Activated naive CD4-positive, alpha-beta T cell treated with anti-CD3 and anti-CD28 coated beads, Interleukin-2, amount 50 U/mL, for 24 hours (primary cell): Measurements from ENCODE around the gene HPCAL1.

ENCODE experiments used
- H3K27ac Mint-ChIP-seq: one replicate; pipeline ENCODE4 v1.8.0; 2021; ENCODE audit warnings: mild to moderate bottlenecking, mixed read lengths
- H3K27me3 Mint-ChIP-seq: one replicate; pipeline ENCODE4 v1.8.0; 2021; ENCODE audit warnings: mixed read lengths
- H3K36me3 Mint-ChIP-seq: one replicate; pipeline ENCODE4 v1.8.0; 2021; ENCODE audit warnings: mixed read lengths
- H3K4me1 Mint-ChIP-seq: one replicate; pipeline ENCODE4 v1.8.0; 2021; ENCODE audit warnings: mixed read lengths
- H3K4me3 Mint-ChIP-seq: one replicate; pipeline ENCODE4 v1.8.0; 2021; ENCODE audit warnings: mild to moderate bottlenecking, mixed read lengths
- H3K9me3 Mint-ChIP-seq: one replicate; pipeline ENCODE4 v1.8.0; 2021; ENCODE audit warnings: mixed read lengths

Gene HPCAL1

GRCh38 chr2:10265329-10266132 is 37.2 kb upstream of the HPCAL1 start:
- Mint-ChIP-seq H3K36me3 (no peaks in the 10 kb centered on the region), H3K27me3 (no peaks in the 10 kb centered on the region)

GRCh38 chr2:10266133-10266620 is 36.5 kb upstream of the HPCAL1 start:
- Mint-ChIP-seq H3K27ac (peak overlapping the region; percentile 13), H3K4me3 (no peak overlapping the region), H3K36me3 (no peaks in the 10 kb centered on the region), H3K9me3 (no peaks in the 10 kb centered on the region), H3K27me3 (no peaks in the 10 kb centered on the region), H3K4me1 (peaks cover 6% of the 10 kb centered on the region)

More at GRCh38 chr2:10265329-10266132, 37.2 kb upstream of the HPCAL1 start:
- no peaks in the 10 kb centered on the region for H3K9me3 Mint-ChIP-seq
- peaks cover under 1% of the 10 kb centered on the region for H3K4me1 Mint-ChIP-seq
- no peak overlapping the region for H3K4me3 Mint-ChIP-seq
- H3K27ac Mint-ChIP-seq: no peak overlapping the region

GRCh38 chr2:10267036-10267435 is 35.7 kb upstream of the HPCAL1 start:
- H3K27me3 Mint-ChIP-seq: no peaks in the 10 kb centered on the region
- H3K9me3 Mint-ChIP-seq: no peaks in the 10 kb centered on the region
- no peak overlapping the region for H3K4me3 Mint-ChIP-seq
- H3K27ac Mint-ChIP-seq: no peak overlapping the region
- H3K36me3 Mint-ChIP-seq: no peaks in the 10 kb centered on the region
- H3K4me1 Mint-ChIP-seq: peaks cover 10% of the 10 kb centered on the region

GRCh38 chr2:10267551-10268465 is 34.9 kb upstream of the HPCAL1 start:
- Mint-ChIP-seq H3K36me3 (no peaks in the 10 kb centered on the region), H3K27me3 (no peaks in the 10 kb centered on the region), H3K4me3 (no peak overlapping the region), H3K4me1 (peaks cover 10% of the 10 kb centered on the region), H3K9me3 (no peaks in the 10 kb centered on the region), H3K27ac (no peak overlapping the region)

- Mint-ChIP-seq H3K9me3 (no peaks in the 10 kb centered on the region), H3K4me1 (peaks cover 10% of the 10 kb centered on the region), H3K27ac (no peak overlapping the region), H3K36me3 (no peaks in the 10 kb centered on the region), H3K27me3 (no peaks in the 10 kb centered on the region), H3K4me3 (no peak overlapping the region)
Measured at GRCh38 chr2:10269291-10269690, 33.4 kb upstream of the HPCAL1 start.

GRCh38 chr2:10269711-10270610 is 32.7 kb upstream of the HPCAL1 start:
- H3K4me3 Mint-ChIP-seq: no peak overlapping the region
- no peaks in the 10 kb centered on the region for H3K27me3 Mint-ChIP-seq
- no peaks in the 10 kb centered on the region for H3K36me3 Mint-ChIP-seq
- H3K27ac Mint-ChIP-seq: no peak overlapping the region
- peaks cover 10% of the 10 kb centered on the region for H3K4me1 Mint-ChIP-seq
- H3K9me3 Mint-ChIP-seq: no peaks in the 10 kb centered on the region

- no peak overlapping the region for H3K4me3 Mint-ChIP-seq
- no peaks in the 10 kb centered on the region for H3K9me3 Mint-ChIP-seq
- H3K27me3 Mint-ChIP-seq: no peaks in the 10 kb centered on the region
- no peaks in the 10 kb centered on the region for H3K36me3 Mint-ChIP-seq
- H3K27ac Mint-ChIP-seq: peak overlapping the region; percentile 46
- peaks cover 10% of the 10 kb centered on the region for H3K4me1 Mint-ChIP-seq
Measured at GRCh38 chr2:10271509-10271908, 31.2 kb upstream of the HPCAL1 start.

- no peaks in the 10 kb centered on the region for H3K9me3 Mint-ChIP-seq
- H3K4me3 Mint-ChIP-seq: no peak overlapping the region
- H3K27ac Mint-ChIP-seq: peak overlapping the region; percentile 30
- H3K27me3 Mint-ChIP-seq: no peaks in the 10 kb centered on the region
- H3K4me1 Mint-ChIP-seq: peaks cover 10% of the 10 kb centered on the region
- no peaks in the 10 kb centered on the region for H3K36me3 Mint-ChIP-seq
Measured at GRCh38 chr2:10271946-10272345, 30.8 kb upstream of the HPCAL1 start.

- no peaks in the 10 kb centered on the region for H3K36me3 Mint-ChIP-seq
- H3K4me3 Mint-ChIP-seq: no peak overlapping the region
- H3K27me3 Mint-ChIP-seq: no peaks in the 10 kb centered on the region
- no peak overlapping the region for H3K27ac Mint-ChIP-seq
- H3K4me1 Mint-ChIP-seq: peaks cover 10% of the 10 kb centered on the region
- no peaks in the 10 kb centered on the region for H3K9me3 Mint-ChIP-seq
Measured at GRCh38 chr2:10272464-10272863, 30.2 kb upstream of the HPCAL1 start.

GRCh38 chr2:10273215-10274175 is 29.2 kb upstream of the HPCAL1 start:
- H3K36me3 Mint-ChIP-seq: no peaks in the 10 kb centered on the region
- peaks cover 14% of the 10 kb centered on the region for H3K4me1 Mint-ChIP-seq
- no peaks in the 10 kb centered on the region for H3K27me3 Mint-ChIP-seq
- no peak overlapping the region for H3K4me3 Mint-ChIP-seq
- H3K27ac Mint-ChIP-seq: no peak overlapping the region
- H3K9me3 Mint-ChIP-seq: no peaks in the 10 kb centered on the region

GRCh38 chr2:10274376-10274775 is 28.3 kb upstream of the HPCAL1 start:
- H3K4me3 Mint-ChIP-seq: no peak overlapping the region
- H3K9me3 Mint-ChIP-seq: no peaks in the 10 kb centered on the region
- peaks cover 16% of the 10 kb centered on the region for H3K4me1 Mint-ChIP-seq
- no peak overlapping the region for H3K27ac Mint-ChIP-seq
- no peaks in the 10 kb centered on the region for H3K27me3 Mint-ChIP-seq
- H3K36me3 Mint-ChIP-seq: no peaks in the 10 kb centered on the region

- peak overlapping the region; percentile 17 for H3K27ac Mint-ChIP-seq
- no peaks in the 10 kb centered on the region for H3K9me3 Mint-ChIP-seq
- H3K4me1 Mint-ChIP-seq: peaks cover 16% of the 10 kb centered on the region
- no peaks in the 10 kb centered on the region for H3K27me3 Mint-ChIP-seq
- H3K36me3 Mint-ChIP-seq: no peaks in the 10 kb centered on the region
- H3K4me3 Mint-ChIP-seq: no peak overlapping the region
Measured at GRCh38 chr2:10274983-10275802, 27.5 kb upstream of the HPCAL1 start.

- Mint-ChIP-seq H3K9me3 (no peaks in the 10 kb centered on the region), H3K4me3 (no peak overlapping the region), H3K27ac (no peak overlapping the region), H3K36me3 (no peaks in the 10 kb centered on the region), H3K27me3 (no peaks in the 10 kb centered on the region), H3K4me1 (peaks cover 9% of the 10 kb centered on the region)
Measured at GRCh38 chr2:10276481-10277292, 26.0 kb upstream of the HPCAL1 start.
